Endothelial cell of umbilical vein (primary cell): Measurements from ENCODE around the gene SLC25A30.
"Not testable (repeated sequence)": the region's sequence is repeated elsewhere in the genome, so short reads cannot be mapped to it uniquely, and the experiment has no call there.

Experiments used
- CTCF ChIP-seq, 2 donors: IDR thresholded peaks; 1 replicate in 1 of 2; 2 replicates in 1 of 2; pipeline ENCODE4 v1.5.1; 2011; ENCODE audit warnings: low read length in 2 of 2, mild to moderate bottlenecking in 2 of 2, moderate library complexity in 2 of 2, control low read depth in 1 of 2, inconsistent platforms in 1 of 2, low read depth in 1 of 2; ENCODE audit not compliant: insufficient read depth in 1 of 2; ENCODE audit errors: extremely low read depth in 1 of 2
- EZH2 ChIP-seq: IDR thresholded peaks from 2 replicates; pipeline ENCODE4 v1.6.1; 2012; ENCODE audit warnings: borderline replicate concordance, low read depth, mild to moderate bottlenecking, moderate library complexity, low read length, inconsistent platforms; ENCODE audit not compliant: severe bottlenecking
- JUN ChIP-seq: IDR thresholded peaks from 2 replicates; pipeline ENCODE4 v1.6.1; 2011; ENCODE audit warnings: borderline replicate concordance, low read depth; ENCODE audit not compliant: insufficient read length, insufficient read depth
- POLR2A ChIP-seq: IDR thresholded peaks from 2 replicates; pipeline ENCODE4 v1.6.1; 2012; ENCODE audit warnings: low read depth, mild to moderate bottlenecking, control low read depth, low read length
- POLR2AphosphoS5 ChIP-seq: IDR thresholded peaks from 2 replicates; pipeline ENCODE4 v1.6.1; 2012; ENCODE audit warnings: low read depth, mild to moderate bottlenecking, control low read depth, low read length, moderate library complexity; ENCODE audit not compliant: insufficient read depth

DNA sequence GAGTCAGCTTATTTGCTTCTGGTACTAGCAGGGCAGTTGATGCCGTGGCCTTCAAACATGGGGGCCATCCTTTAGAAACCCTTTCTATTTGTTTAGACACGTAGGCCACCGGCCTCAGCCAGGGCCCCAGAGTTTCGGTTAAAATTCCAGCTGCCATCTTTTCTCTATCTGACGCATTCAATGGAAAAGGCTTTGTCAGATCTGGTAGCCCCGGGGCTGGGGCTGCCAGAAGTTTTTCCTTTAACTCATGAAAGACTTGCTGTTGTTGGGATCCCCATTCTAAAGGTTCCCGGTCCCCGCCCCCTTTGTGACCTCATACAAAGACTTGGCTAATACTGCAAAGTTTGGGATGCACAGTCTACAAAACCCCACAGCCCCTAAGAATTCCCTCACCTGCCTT, 41.5 kb downstream of the SLC25A30 start:
- TF ChIP-seq CTCF (IDR thresholded peaks at IDR 0.05; ENCODE audit: extremely low read depth in 1 of 2, insufficient read depth in 1 of 2, low read depth in 1 of 2, low read length in 2 of 2); EZH2; POLR2A; JUN; POLR2AphosphoS5: not testable (repeated sequence)
